ENCODE data around the gene RUFY1. TPM values are rescaled to one million over a fixed set of nuclear protein-coding genes. Genes with fewer than 3 reads are reported as not detected.

RUFY1 gene
- total and polyA plus RNA-seq, 5 donors from 2014 or later, result 18.3 to 40.4 (median 25.4) TPM

GRCh38 chr5:179614745-179615144 lies 64.4 kb downstream of the RUFY1 start:
- Histone ChIP-seq H3K36me3 (ENCODE audit: control insufficient read depth, insufficient read depth, low read length) (peaks cover 97% of the 10 kb centered on the region), H3K4me3 (ENCODE audit: low read depth, low read length) (no peak overlapping the region), H3K27ac (ENCODE audit: insufficient read depth, low read length, poor library complexity, severe bottlenecking) (peak overlapping the region; percentile 17), H3K4me1 (ENCODE audit: control insufficient read depth, insufficient read depth, low read length, poor library complexity, severe bottlenecking) (peaks cover 38% of the 10 kb centered on the region), H3K9me3 (ENCODE audit: control insufficient read depth in 2 of 2, low read length in 2 of 2) (no peaks in the 10 kb centered on the region), H3K27me3 (ENCODE audit: control insufficient read depth, insufficient read depth, low read length) (no peaks in the 10 kb centered on the region)
- Mint-ChIP-seq H3K36me3 (peaks cover 69% of the 10 kb centered on the region), H3K4me1 (peaks cover 24 to 76% (median 55%) of the 10 kb centered on the region in 4 donors), H3K27ac (no peak overlapping the region), H3K27me3 (no peaks in the 10 kb centered on the region), H3K9me3 (no peaks in the 10 kb centered on the region), H3K4me3 (no peak overlapping the region)
- ATAC-seq (ENCODE audit: low read depth in 2 of 2), result no peak
- DNase-seq, result no peak

- H3K4me3 Mint-ChIP-seq, result no peak overlapping the region
- Histone ChIP-seq H3K4me1 (ENCODE audit: control insufficient read depth, insufficient read depth, low read length, poor library complexity, severe bottlenecking) (peaks cover 38% of the 10 kb centered on the region), H3K4me3 (ENCODE audit: low read depth, low read length) (peak overlapping the region; percentile 5), H3K27me3 (ENCODE audit: control insufficient read depth, insufficient read depth, low read length) (no peaks in the 10 kb centered on the region), H3K27ac (ENCODE audit: insufficient read depth, low read length, poor library complexity, severe bottlenecking) (peak overlapping the region; percentile 42), H3K36me3 (ENCODE audit: control insufficient read depth, insufficient read depth, low read length) (peaks cover 97% of the 10 kb centered on the region), H3K9me3 (ENCODE audit: control insufficient read depth in 2 of 2, low read length in 2 of 2) (no peaks in the 10 kb centered on the region)
- peaks cover 69% of the 10 kb centered on the region for H3K36me3 Mint-ChIP-seq
- peaks cover 24 to 77% (median 56%) of the 10 kb centered on the region in 4 donors for H3K4me1 Mint-ChIP-seq
- no peaks in the 10 kb centered on the region for H3K9me3 Mint-ChIP-seq
- no peak for ATAC-seq (ENCODE audit: low read depth in 2 of 2)
- no peak for DNase-seq
- no peak overlapping the region for H3K27ac Mint-ChIP-seq
- no peaks in the 10 kb centered on the region for H3K27me3 Mint-ChIP-seq
These were observed 64.8 kb downstream of the RUFY1 start for GRCh38 chr5:179615203-179615602.

- H3K36me3 ChIP-seq (ENCODE audit: control insufficient read depth, insufficient read depth, low read length), result peaks cover 97% of the 10 kb centered on the region
- peaks cover 71% of the 10 kb centered on the region for H3K36me3 Mint-ChIP-seq
- no peaks in the 10 kb centered on the region for H3K27me3 ChIP-seq (ENCODE audit: control insufficient read depth, insufficient read depth, low read length)
- no peaks in the 10 kb centered on the region for H3K9me3 ChIP-seq (ENCODE audit: control insufficient read depth in 2 of 2, low read length in 2 of 2)
- H3K4me1 ChIP-seq (ENCODE audit: control insufficient read depth, insufficient read depth, low read length, poor library complexity, severe bottlenecking), result peaks cover 46% of the 10 kb centered on the region
- H3K4me3 Mint-ChIP-seq, result peak overlapping the region in 3 of 4 donors; percentile 13 to 68 (median 29)
- ATAC-seq (ENCODE audit: low read depth in 2 of 2) (no peak), DNase-seq (no peak)
- peak overlapping the region in 2 of 3 donors; percentile 34 to 93 for H3K27ac Mint-ChIP-seq
- H3K9me3 Mint-ChIP-seq, result no peaks in the 10 kb centered on the region
- H3K27ac ChIP-seq (ENCODE audit: insufficient read depth, low read length, poor library complexity, severe bottlenecking), result peak overlapping the region; percentile 39
- no peak overlapping the region for H3K4me3 ChIP-seq (ENCODE audit: low read depth, low read length)
- no peaks in the 10 kb centered on the region for H3K27me3 Mint-ChIP-seq
- H3K4me1 Mint-ChIP-seq, result peaks cover 33 to 78% (median 58%) of the 10 kb centered on the region in 4 donors
These were observed 65.7 kb downstream of the RUFY1 start for GRCh38 chr5:179616002-179616594.

- Histone ChIP-seq H3K4me1 (ENCODE audit: control insufficient read depth, insufficient read depth, low read length, poor library complexity, severe bottlenecking) (peaks cover 58% of the 10 kb centered on the region), H3K27ac (ENCODE audit: insufficient read depth, low read length, poor library complexity, severe bottlenecking) (peak overlapping the region; percentile 63), H3K9me3 (ENCODE audit: control insufficient read depth in 2 of 2, low read length in 2 of 2) (no peaks in the 10 kb centered on the region), H3K27me3 (ENCODE audit: control insufficient read depth, insufficient read depth, low read length) (no peaks in the 10 kb centered on the region), H3K4me3 (ENCODE audit: low read depth, low read length) (peak overlapping the region; percentile 17), H3K36me3 (ENCODE audit: control insufficient read depth, insufficient read depth, low read length) (peaks cover 92% of the 10 kb centered on the region)
- ATAC-seq (ENCODE audit: low read depth in 2 of 2) (no peak), DNase-seq (no peak)
- Mint-ChIP-seq H3K4me1 (peaks cover 43 to 84% (median 63%) of the 10 kb centered on the region in 4 donors), H3K9me3 (no peaks in the 10 kb centered on the region), H3K36me3 (peaks cover 73% of the 10 kb centered on the region), H3K27me3 (peaks cover 3% of the 10 kb centered on the region), H3K4me3 (peak overlapping the region in 3 of 4 donors; percentile 3 to 78 (median 15)), H3K27ac (peak overlapping the region; percentile 26 to 82 (median 81))
These were observed 67.6 kb downstream of the RUFY1 start for GRCh38 chr5:179617930-179618329.

GRCh38 chr5:179618923-179619554 lies 68.7 kb downstream of the RUFY1 start:
- Mint-ChIP-seq H3K4me3 (peak overlapping the region; percentile 78 to 99 (median 96)), H3K9me3 (no peaks in the 10 kb centered on the region), H3K4me1 (peaks cover 43 to 81% (median 61%) of the 10 kb centered on the region in 4 donors), H3K27me3 (peaks cover 14% of the 10 kb centered on the region), H3K36me3 (peaks cover 62% of the 10 kb centered on the region), H3K27ac (peak overlapping the region; percentile 43 to 80 (median 71))
- no peaks in the 10 kb centered on the region for H3K27me3 ChIP-seq (ENCODE audit: control insufficient read depth, insufficient read depth, low read length)
- H3K9me3 ChIP-seq (ENCODE audit: control insufficient read depth in 2 of 2, low read length in 2 of 2), result no peaks in the 10 kb centered on the region
- H3K4me3 ChIP-seq (ENCODE audit: low read depth, low read length), result peak overlapping the region; percentile 94
- ATAC-seq (ENCODE audit: low read depth in 2 of 2) (no peak), DNase-seq (peak in 1 of 3 donors; percentile 3)
- peaks cover 61% of the 10 kb centered on the region for H3K4me1 ChIP-seq (ENCODE audit: control insufficient read depth, insufficient read depth, low read length, poor library complexity, severe bottlenecking)
- peak overlapping the region; percentile 63 for H3K27ac ChIP-seq (ENCODE audit: insufficient read depth, low read length, poor library complexity, severe bottlenecking)
- H3K36me3 ChIP-seq (ENCODE audit: control insufficient read depth, insufficient read depth, low read length), result peaks cover 81% of the 10 kb centered on the region

GRCh38 chr5:179619776-179620175 lies 69.4 kb downstream of the RUFY1 start:
- ATAC-seq (ENCODE audit: low read depth in 2 of 2), result no peak
- peaks cover 74% of the 10 kb centered on the region for H3K36me3 ChIP-seq (ENCODE audit: control insufficient read depth, insufficient read depth, low read length)
- DNase-seq, result peak in 1 of 3 donors; percentile 2
- Mint-ChIP-seq H3K27me3 (peaks cover 15% of the 10 kb centered on the region), H3K36me3 (peaks cover 60% of the 10 kb centered on the region), H3K4me1 (peaks cover 43 to 84% (median 64%) of the 10 kb centered on the region in 4 donors), H3K4me3 (peak overlapping the region; percentile 96 to 100 (median 98)), H3K27ac (peak overlapping the region in 1 of 3 donors; percentile 20), H3K9me3 (no peaks in the 10 kb centered on the region)
- H3K9me3 ChIP-seq (ENCODE audit: control insufficient read depth in 2 of 2, low read length in 2 of 2), result no peaks in the 10 kb centered on the region
- H3K27ac ChIP-seq (ENCODE audit: insufficient read depth, low read length, poor library complexity, severe bottlenecking), result peak overlapping the region; percentile 98
- H3K4me3 ChIP-seq (ENCODE audit: low read depth, low read length), result peak overlapping the region; percentile 94
- H3K27me3 ChIP-seq (ENCODE audit: control insufficient read depth, insufficient read depth, low read length), result no peaks in the 10 kb centered on the region
- peaks cover 68% of the 10 kb centered on the region for H3K4me1 ChIP-seq (ENCODE audit: control insufficient read depth, insufficient read depth, low read length, poor library complexity, severe bottlenecking)

GRCh38 chr5:179620293-179620692 lies 69.9 kb downstream of the RUFY1 start:
- Histone ChIP-seq H3K27ac (ENCODE audit: insufficient read depth, low read length, poor library complexity, severe bottlenecking) (peak overlapping the region; percentile 98), H3K4me3 (ENCODE audit: low read depth, low read length) (peak overlapping the region; percentile 94), H3K36me3 (ENCODE audit: control insufficient read depth, insufficient read depth, low read length) (peaks cover 68% of the 10 kb centered on the region), H3K4me1 (ENCODE audit: control insufficient read depth, insufficient read depth, low read length, poor library complexity, severe bottlenecking) (peaks cover 66% of the 10 kb centered on the region), H3K9me3 (ENCODE audit: control insufficient read depth in 2 of 2, low read length in 2 of 2) (no peaks in the 10 kb centered on the region), H3K27me3 (ENCODE audit: control insufficient read depth, insufficient read depth, low read length) (no peaks in the 10 kb centered on the region)
- peaks cover 15% of the 10 kb centered on the region for H3K27me3 Mint-ChIP-seq
- peaks cover 43 to 83% (median 67%) of the 10 kb centered on the region in 4 donors for H3K4me1 Mint-ChIP-seq
- peak overlapping the region; percentile 96 to 100 (median 98) for H3K4me3 Mint-ChIP-seq
- no peak for ATAC-seq (ENCODE audit: low read depth in 2 of 2)
- H3K36me3 Mint-ChIP-seq, result peaks cover 58% of the 10 kb centered on the region
- peak in 1 of 3 donors; percentile 10 for DNase-seq
- H3K27ac Mint-ChIP-seq, result peak overlapping the region; percentile 96 to 98 (median 96)
- H3K9me3 Mint-ChIP-seq, result no peaks in the 10 kb centered on the region

Measured in CD4-positive, CD25-positive, alpha-beta regulatory T cell (primary cell).